ENCODE results near the gene GALNT13. TPM values are rescaled to one million over a fixed set of nuclear protein-coding genes. Genes with fewer than 3 reads are reported as not detected.
A peak's percentile ranks its signal among the peaks of the same experiment; 100 is the strongest.

Gene GALNT13
- total and polyA plus RNA-seq, 2 of the 13 experiments (the other 11 are each of a cell fraction or from before 2014, with no cell fraction given): 1.3 to 5.0 TPM

- TF ChIP-seq ZNF407 (CRISPR knock-in tag; IDR thresholded peaks at IDR 0.05; ENCODE audit: not compliant biosample characterization) (no peak), ZZZ3 (CRISPR knock-in tag; IDR thresholded peaks at IDR 0.05; ENCODE audit: borderline replicate concordance) (no peak), ATF1 (CRISPR knock-in tag; IDR thresholded peaks at IDR 0.05) (no peak), BCLAF1 (IDR thresholded peaks at IDR 0.05) (no peak), MED13 (CRISPR knock-in tag; IDR thresholded peaks at IDR 0.05) (peak; percentile 91), CBX2 (IDR thresholded peaks at IDR 0.05; ENCODE audit: low read depth, low read length) (no peak), CBX2 (CRISPR knock-in tag; IDR thresholded peaks at IDR 0.05; ENCODE audit: low read depth) (no peak), KDM2A (CRISPR knock-in tag; IDR thresholded peaks at IDR 0.05; ENCODE audit: borderline replicate concordance, low read depth) (no peak), PRDM4 (CRISPR knock-in tag; IDR thresholded peaks at IDR 0.05; ENCODE audit: borderline replicate concordance) (no peak), CTCF (CRISPR knock-in tag; IDR thresholded peaks at IDR 0.05) (no peak), ZBTB14 (CRISPR knock-in tag; IDR thresholded peaks at IDR 0.05) (no peak)
These were observed 578.4 kb downstream of the GALNT13 start (continued) for GRCh38 chr2:154449951-154450658.
